H1 (cell line): Measurements from ENCODE around the gene TBC1D22A. TPM values are rescaled to one million over a fixed set of nuclear protein-coding genes. Genes with fewer than 3 reads are reported as not detected.

Experiments
- CTCF ChIA-PET: fragments of 300-600 bp; sonication (Branson Sonifier 250); formaldehyde crosslinking; loops from one replicate; lab custom pipeline; 2021; ENCODE audit not compliant: partially characterized antibody; lab: Charles Lee
- POLR2A ChIA-PET: fragments of 300-600 bp; sonication (Branson Sonifier 250); formaldehyde crosslinking; loops from one replicate; lab custom pipeline; 2021; ENCODE audit warnings: inconsistent platforms; ENCODE audit not compliant: partially characterized antibody; lab: Charles Lee
- DNase-seq, 2 experiments: peaks; one replicate each; pipeline versions ENCODE4 v3.0.0 to v3.0.0-alpha.2; 2010 to 2022; ENCODE audit warnings: low spot score in 2 of 2, low read depth in 1 of 2, mixed read lengths in 1 of 2
- FAIRE-seq: peaks from 2 replicates; lab custom pipeline; 2011; peaks lifted over from hg19 to GRCh38; lab: Jason Lieb, UNC
- H2AFZ ChIP-seq: 2 replicates; pipeline ENCODE4 v1.8.1; 2012; ENCODE audit warnings: low read length, inconsistent platforms
- H2AK5ac ChIP-seq: 2 replicates; pipeline ENCODE4 v1.6.1; 2013; ENCODE audit warnings: low read depth, low read length
- H2BK120ac ChIP-seq: replicated peaks from 2 replicates; pipeline ENCODE3; 2013; ENCODE audit warnings: low read depth, low read length, inconsistent platforms
- H2BK12ac ChIP-seq: 2 replicates; pipeline ENCODE4 v1.6.1; 2013; ENCODE audit warnings: low read depth, low read length
- H2BK15ac ChIP-seq: 2 replicates; pipeline ENCODE4 v1.6.1; 2013; ENCODE audit warnings: low read length
- H2BK20ac ChIP-seq: 2 replicates; pipeline ENCODE4 v1.6.1; 2013; ENCODE audit warnings: low read length
- H2BK5ac ChIP-seq: 2 replicates; pipeline ENCODE4 v1.6.1; 2013; ENCODE audit warnings: low read depth, low read length
- H3K14ac ChIP-seq: 2 replicates; pipeline ENCODE4 v1.6.1; 2013; ENCODE audit warnings: inconsistent platforms; ENCODE audit not compliant: insufficient read length
- H3K18ac ChIP-seq: 2 replicates; pipeline ENCODE4 v1.6.1; 2013; ENCODE audit warnings: low read length; ENCODE audit errors: extremely low read depth
- H3K23ac ChIP-seq: 2 replicates; pipeline ENCODE4 v1.6.1; 2013; ENCODE audit warnings: inconsistent platforms; ENCODE audit not compliant: insufficient read length
- H3K23me2 ChIP-seq: 2 replicates; pipeline ENCODE4 v1.6.1; 2013; ENCODE audit warnings: low read depth, low read length
- H3K27ac ChIP-seq: 2 replicates; pipeline ENCODE4 v1.6.1; 2011; ENCODE audit warnings: low read depth, low read length, inconsistent platforms
- H3K27me3 ChIP-seq, 4 experiments: replicated peaks in 1 of 4; 1 replicate in 1 of 4; 2 replicates in 3 of 4; pipeline versions ENCODE4 v1.6.1 to v1.8.1; 2011 to 2013; ENCODE audit warnings: low read length in 3 of 4, mild to moderate bottlenecking in 3 of 4, inconsistent platforms in 2 of 4, mixed read lengths in 2 of 4, moderate library complexity in 1 of 4; ENCODE audit not compliant: control insufficient read depth in 3 of 4, insufficient read depth in 3 of 4; ENCODE audit errors: extremely low read depth in 1 of 4
- H3K36me3 ChIP-seq, 4 experiments: 2 replicates each; pipeline versions ENCODE4 v1.6.1 to v1.8.1; 2011 to 2013; ENCODE audit warnings: mild to moderate bottlenecking in 4 of 4, low read length in 3 of 4, moderate library complexity in 2 of 4, control low read depth in 1 of 4, inconsistent platforms in 1 of 4; ENCODE audit not compliant: insufficient read depth in 4 of 4, control insufficient read depth in 2 of 4
- H3K4ac ChIP-seq: replicated peaks from 2 replicates; pipeline ENCODE3; 2013; ENCODE audit warnings: low read length, low read depth, mixed read lengths, inconsistent platforms; ENCODE audit not compliant: insufficient read length
- H3K4me1 ChIP-seq, 4 experiments: replicated peaks in 1 of 4; 1 replicate in 1 of 4; 2 replicates in 3 of 4; pipeline versions ENCODE4 v1.6.1 to v1.8.1; 2011 to 2013; ENCODE audit warnings: low read length in 3 of 4, inconsistent platforms in 2 of 4, mixed read lengths in 1 of 4; ENCODE audit not compliant: insufficient read depth in 4 of 4, control insufficient read depth in 3 of 4
- H3K4me2 ChIP-seq, 2 experiments: 2 replicates each; pipeline versions ENCODE4 v1.6.1 to v1.8.1; 2011 to 2013; ENCODE audit warnings: low read depth in 2 of 2, low read length in 2 of 2, control low read depth in 1 of 2, inconsistent platforms in 1 of 2, mild to moderate bottlenecking in 1 of 2; ENCODE audit not compliant: insufficient read depth in 1 of 2
- H3K4me3 ChIP-seq, 4 experiments: fragments of 200-600, 300-600 bp in 1 of 4; sonication (generic), shearing (Covaris generic), sonication (Bioruptor Twin) in 1 of 4; 2 replicates each; pipeline versions ENCODE4 v1.5.1 to v1.8.1; 2011 to 2016; ENCODE audit warnings: low read length in 4 of 4, low read depth in 3 of 4, control low read depth in 2 of 4, inconsistent platforms in 2 of 4, mild to moderate bottlenecking in 2 of 4, mixed read lengths in 1 of 4, moderate library complexity in 1 of 4; ENCODE audit not compliant: insufficient read depth in 2 of 4; ENCODE audit errors: extremely low read depth in 1 of 4
- H3K56ac ChIP-seq: replicated peaks from 2 replicates; pipeline ENCODE3; 2013; ENCODE audit warnings: low read depth, mild to moderate bottlenecking, mixed read lengths, low read length, inconsistent platforms; ENCODE audit not compliant: insufficient read length
- H3K79me1 ChIP-seq: 2 replicates; pipeline ENCODE4 v1.6.1; 2013; ENCODE audit warnings: low read depth, low read length, control low read depth
- H3K79me2 ChIP-seq, 2 experiments: 2 replicates each; pipeline versions ENCODE4 v1.6.1 to v1.8.1; 2012 to 2013; ENCODE audit warnings: low read length in 2 of 2, mild to moderate bottlenecking in 2 of 2, inconsistent platforms in 1 of 2; ENCODE audit not compliant: insufficient read depth in 2 of 2, control insufficient read depth in 1 of 2
- H3K9ac ChIP-seq, 4 experiments: replicated peaks in 1 of 4; 1 replicate in 1 of 4; 2 replicates in 3 of 4; pipeline versions ENCODE4 v1.6.1 to v1.8.1; 2011 to 2013; ENCODE audit warnings: low read depth in 3 of 4, low read length in 3 of 4, control low read depth in 2 of 4, mild to moderate bottlenecking in 2 of 4, moderate library complexity in 2 of 4, inconsistent platforms in 1 of 4; ENCODE audit errors: extremely low read depth in 1 of 4
- H3K9me3 ChIP-seq, 2 experiments: 2 replicates each; pipeline versions ENCODE4 v1.6.1 to v1.8.1; 2012 to 2013; ENCODE audit warnings: mild to moderate bottlenecking in 2 of 2, moderate library complexity in 2 of 2, control low read depth in 1 of 2, inconsistent platforms in 1 of 2, low read depth in 1 of 2, low read length in 1 of 2, mixed read lengths in 1 of 2; ENCODE audit not compliant: insufficient read depth in 2 of 2
- H4K20me1 ChIP-seq, 2 experiments: replicated peaks in 1 of 2; 2 replicates each; pipeline versions ENCODE3 to v1.8.1; 2011 to 2013; ENCODE audit warnings: inconsistent platforms in 2 of 2, low read length in 2 of 2, mild to moderate bottlenecking in 1 of 2; ENCODE audit not compliant: insufficient read depth in 2 of 2, control insufficient read depth in 1 of 2
- H4K5ac ChIP-seq: 2 replicates; pipeline ENCODE4 v1.6.1; 2013; ENCODE audit warnings: low read length, low read depth, mixed read lengths, inconsistent platforms; ENCODE audit not compliant: insufficient read length
- H4K8ac ChIP-seq: 2 replicates; pipeline ENCODE4 v1.8.0; 2013; ENCODE audit warnings: mild to moderate bottlenecking, moderate library complexity, low read length, inconsistent platforms; ENCODE audit not compliant: insufficient read depth; ENCODE audit errors: extremely low read depth
- H4K91ac ChIP-seq: replicated peaks from 2 replicates; pipeline ENCODE3; 2013; ENCODE audit warnings: low read length, mixed read lengths, inconsistent platforms; ENCODE audit not compliant: insufficient read length
- SIX5 ChIP-seq: IDR thresholded peaks from 2 replicates; pipeline ENCODE4 v1.6.1; 2011; ENCODE audit warnings: mild to moderate bottlenecking, low read depth, low read length
- WGBS, 2 experiments: shearing (Covaris generic) in 1 of 2; methylation state at CpG; one replicate each; pipeline versions ENCODE4 v1.1.6 to v1.1.7; 2013 to 2015; ENCODE audit warnings: low lambda C conversion rate in 2 of 2, mixed read lengths in 2 of 2, inconsistent platforms in 1 of 2, low coverage in 1 of 2, missing lambda C conversion rate in 1 of 2; ENCODE audit not compliant: insufficient replicate concordance in 2 of 2, insufficient coverage in 1 of 2, insufficient read length in 1 of 2; ENCODE audit errors: extremely low coverage in 1 of 2, missing lambda C conversion rate in 1 of 2; 5-methylcytosine and 5-hydroxymethylcytosine counted together
- polyA plus RNA-seq, 7 experiments: library from polyadenylated mRNA; depleted of rRNA in 3 of 7; stranded (reverse) in 5 of 7; unstranded in 2 of 7; fragments of >200 nt in 5 of 7; fragments of 200-250 nt in 2 of 7; gene quantifications; 1 replicate in 5 of 7; 2 replicates in 1 of 7; 4 replicates in 1 of 7; pipeline versions ENCODE4 v1.2.1 to v1.2.3, GENCODE V29; 2011 to 2013; ENCODE audit warnings: missing spikeins in 2 of 7, mixed read lengths in 2 of 7
- total RNA-seq: library from RNA; stranded (reverse); fragmentation: NEBNext Ultra II Directional; extraction: Animal tissue kit (Norgen Biotek cat#: 25700); gene quantifications from 2 replicates; pipeline ENCODE4 v1.2.1, GENCODE V29; 2021

TBC1D22A gene
- total and polyA plus RNA-seq, 2 of the 8 experiments (the other 6 are each of a cell fraction or from before 2014, with no cell fraction given): 11.9 to 18.4 TPM

GRCh38 chr22:46890819-46891218 lies 128.4 kb downstream of the TBC1D22A start:
- Histone ChIP-seq H2BK15ac (no peak overlapping the region), H4K8ac (no peak overlapping the region), H4K5ac (no peak overlapping the region), H2BK120ac (no peak overlapping the region), H3K23me2 (no peaks in the 10 kb centered on the region), H3K14ac (no peak overlapping the region), H3K56ac (no peak overlapping the region), H4K91ac (no peak overlapping the region), H3K79me2 (no peaks in the 10 kb centered on the region), H3K23ac (no peak overlapping the region), H3K4me2 (no peak overlapping the region), H3K79me1 (peaks cover 6% of the 10 kb centered on the region), H3K27ac (no peak overlapping the region), H3K4me1 (no peaks in the 10 kb centered on the region; a peak in 1 of 7 replicates), H3K4ac (no peak overlapping the region), H3K18ac (no peak overlapping the region), H3K4me3 (no peak overlapping the region), H2AK5ac (no peak overlapping the region), H2BK12ac (no peak overlapping the region), H2AFZ (no peak overlapping the region), H3K36me3 (peaks cover 0 to 11% (median 0%) of the 10 kb centered on the region in 4 experiments; a peak in 4 of 8 replicates), H3K27me3 (no peaks in the 10 kb centered on the region), H2BK20ac (no peak overlapping the region), H3K9me3 (no peaks in the 10 kb centered on the region), H2BK5ac (no peak overlapping the region), H3K9ac (no peak overlapping the region), H4K20me1 (peaks cover 2% of the 10 kb centered on the region in 2 experiments)
- FAIRE-seq (no peak), DNase-seq (no peak)
- POLR2A ChIA-PET: no interaction called here
- CTCF ChIA-PET: interaction anchor here (0.6 to 3.3 kb wide), 4 partner anchors 13 to 1927 kb away, joined by 3 to 16 read pairs (median 4); no protein-coding TSS in a partner anchor
- no peak for TF ChIP-seq SIX5
- WGBS, 2 experiments: 89% methylated on average over 10 of the region's 10 CpGs; no CpG with 5 or more reads in 1 of the 2 experiments
